K562 (cell line): Measurements from ENCODE around the gene PLK5. TPM values are rescaled to one million over a fixed set of nuclear protein-coding genes. Genes with fewer than 3 reads are reported as not detected.

Experiments
- ATAC-seq: fragments of 200-7000 bp; cut with Tn5 transposase; 3 replicates; pipeline ENCODE4 v1.9.1; 2020; ENCODE audit warnings: moderate library complexity
- BruUV-seq: library from RNA; stranded (reverse); fragments of 400-500 nt; replicated peaks from 2 replicates; lab custom pipeline; 2021; lab: Mats Ljungman, UMichigan
- CTCF ChIA-PET: fragments of 300-600 bp; formaldehyde crosslinking; extraction: SDS; loops from one replicate; lab custom pipeline; 2021; ENCODE audit warnings: low intra/inter-chr PET ratio; lab: Yijun Ruan, JAX
- POLR2A ChIA-PET: fragments of 300-600, 350-650 bp; sonication (Branson Sonifier 250); formaldehyde crosslinking; extraction: SDS; loops from one replicate; lab custom pipeline; 2021; ENCODE audit warnings: antibody characterized with exemption, inconsistent platforms; lab: Yijun Ruan, JAX
- DNase-seq, 4 experiments: peaks; one replicate each; pipeline versions ENCODE4 v3.0.0 to v3.0.0-alpha.2; 2011 to 2018; ENCODE audit warnings: low spot score in 3 of 4, mixed read lengths in 3 of 4; ENCODE audit errors: extremely low read depth in 1 of 4
- FAIRE-seq: peaks from 2 replicates; lab custom pipeline; 2011; peaks lifted over from hg19 to GRCh38; lab: Jason Lieb, UNC
- H2AFZ ChIP-seq: 2 replicates; pipeline ENCODE4 v1.6.0; 2011; ENCODE audit warnings: low read depth, low read length, control low read depth, inconsistent platforms
- H3K27ac ChIP-seq: fragments of 200-600 bp; 3 replicates; pipeline ENCODE4 v1.8.0; 2011; ENCODE audit warnings: low read depth, mild to moderate bottlenecking, control low read depth, inconsistent platforms, low read length, moderate library complexity, mixed read lengths; ENCODE audit errors: extremely low read depth
- H3K27me3 ChIP-seq, 2 experiments: fragments of 300-600 bp in 1 of 2; 2 replicates in 1 of 2; 3 replicates in 1 of 2; pipeline versions ENCODE4 v1.6.0 to v1.8.0; 2011; ENCODE audit warnings: inconsistent platforms in 2 of 2, low read length in 2 of 2, mild to moderate bottlenecking in 1 of 2, mixed read lengths in 1 of 2, moderate library complexity in 1 of 2; ENCODE audit not compliant: control insufficient read depth in 2 of 2, insufficient read depth in 2 of 2
- H3K36me3 ChIP-seq: fragments of 300-600 bp; 3 replicates; pipeline ENCODE4 v1.8.0; 2011; ENCODE audit warnings: mild to moderate bottlenecking, low read length, inconsistent platforms; ENCODE audit not compliant: control insufficient read depth, insufficient read depth
- H3K4me1 ChIP-seq, 2 experiments: fragments of 200-600 bp in 1 of 2; replicated peaks in 1 of 2; 2 replicates in 1 of 2; 3 replicates in 1 of 2; pipeline versions ENCODE4 v1.5.1 to v1.8.0; 2011; ENCODE audit warnings: inconsistent platforms in 2 of 2, low read length in 2 of 2, mild to moderate bottlenecking in 1 of 2, mixed read lengths in 1 of 2, moderate library complexity in 1 of 2; ENCODE audit not compliant: control insufficient read depth in 2 of 2, insufficient read depth in 2 of 2
- H3K4me2 ChIP-seq: 2 replicates; pipeline ENCODE4 v1.6.1; 2011; ENCODE audit warnings: low read length, control low read depth, inconsistent platforms, mixed read lengths; ENCODE audit not compliant: insufficient read depth
- H3K4me3 ChIP-seq: fragments of 200-600 bp; sonication (generic), shearing (Covaris generic); 2 replicates; pipeline ENCODE4 v1.5.1; 2016; ENCODE audit warnings: control low read depth, inconsistent platforms
- H3K79me2 ChIP-seq: fragments of 200-600 bp; 3 replicates; pipeline ENCODE4 v1.8.0; 2011; ENCODE audit warnings: low read length, inconsistent platforms; ENCODE audit not compliant: control insufficient read depth, insufficient read depth
- H3K9ac ChIP-seq, 2 experiments: 2 replicates each; pipeline versions ENCODE4 v1.6.0 to v1.6.1; 2011; ENCODE audit warnings: low read depth in 2 of 2, low read length in 2 of 2, control low read depth in 1 of 2, inconsistent platforms in 1 of 2, mild to moderate bottlenecking in 1 of 2, mixed read lengths in 1 of 2; ENCODE audit not compliant: insufficient read depth in 1 of 2
- H3K9me1 ChIP-seq: one replicate; pipeline ENCODE4 v1.6.0; 2011; ENCODE audit warnings: inconsistent platforms, mild to moderate bottlenecking, low read length, moderate library complexity; ENCODE audit not compliant: control insufficient read depth, insufficient read depth
- H3K9me3 ChIP-seq: replicated peaks from 2 replicates; pipeline ENCODE4 v1.5.1; 2011; ENCODE audit warnings: low read depth, low read length, inconsistent platforms; ENCODE audit not compliant: control insufficient read depth, insufficient read depth
- H4K20me1 ChIP-seq: replicated peaks from 2 replicates; pipeline ENCODE4 v1.6.1; 2011; ENCODE audit warnings: low read length, inconsistent platforms, mixed read lengths; ENCODE audit not compliant: control insufficient read depth, insufficient read depth
- HES1 ChIP-seq: fragments of 450-650 bp; IDR thresholded peaks from 2 replicates; pipeline ENCODE4 v1.6.1; 2016; ENCODE audit warnings: low read depth, mild to moderate bottlenecking, moderate library complexity
- HMGN3 ChIP-seq: IDR thresholded peaks from 2 replicates; pipeline ENCODE4 v1.6.1; 2011; ENCODE audit warnings: borderline replicate concordance, low read depth, mild to moderate bottlenecking, mixed read lengths, low read length; ENCODE audit not compliant: insufficient read length; ENCODE audit errors: extremely low read depth
- ZNF316 ChIP-seq: fragments of 450-650 bp; IDR thresholded peaks from 2 replicates; pipeline ENCODE4 v1.6.1; 2016
- WGBS: fragments of 100-300 bp; shearing (Covaris generic); methylation state at CpG from one replicate; pipeline ENCODE4 v1.1.6; 2016; ENCODE audit warnings: low coverage, mixed read lengths; ENCODE audit not compliant: insufficient coverage; ENCODE audit errors: missing lambda C conversion rate; 5-methylcytosine and 5-hydroxymethylcytosine counted together
- in situ Hi-C: fragments of 300-500 bp; cut with MboI; formaldehyde crosslinking; loops from 4 replicates; pipeline ENCODE4 v1.15.0; 2018; ENCODE audit warnings: inconsistent platforms, mixed read lengths
- intact Hi-C: fragments of 100-400 bp; cut with micrococcal nuclease; formaldehyde crosslinking; loops from 2 replicates; pipeline ENCODE4 v1.14.2; 2022
- polyA plus RNA-seq, 8 experiments: library from polyadenylated mRNA; depleted of rRNA in 4 of 8; stranded (reverse) in 5 of 8; unstranded in 3 of 8; fragments of >200 nt; fragmentation: Nextera tagmentation in 2 of 8; fragmentation: Illumina TruSeq in 1 of 8; extraction: Ambion mirVana in 2 of 8; extraction: Trizol in 1 of 8; gene quantifications; 2 replicates each; pipeline versions ENCODE4 v1.2.1 to v1.2.3, GENCODE V29; 2011 to 2014; ENCODE audit warnings: inconsistent platforms in 1 of 8, missing spikeins in 1 of 8
- total RNA-seq, 7 experiments: library from RNA; depleted of rRNA in 6 of 7; stranded (reverse); fragments of >200 nt in 6 of 7; fragmentation: Illumina TruSeq in 2 of 7; extraction: Trizol in 2 of 7; gene quantifications; 2 replicates each; pipeline versions ENCODE4 v1.2.1 to v1.2.3, GENCODE V29; 2011 to 2021; ENCODE audit warnings: low replicate concordance in 1 of 7

Gene PLK5
- total and polyA plus RNA-seq, 9 of the 15 experiments (the other 6 are each of a cell fraction or from before 2014, with no cell fraction given) = 0.04 to 0.23 (median 0.11) TPM; not detected in 5

GRCh38 chr19:1554968-1555367 is 31.1 kb downstream of the PLK5 start:
- DNase-seq (no peak), ATAC-seq (no peak), FAIRE-seq (no peak)
- Histone ChIP-seq H3K9me1 (no peaks in the 10 kb centered on the region), H3K9ac (no peak overlapping the region), H3K79me2 (peaks cover 6% of the 10 kb centered on the region; the same call in 2 of the 3 replicates), H3K9me3 (no peaks in the 10 kb centered on the region), H3K36me3 (peaks cover 10% of the 10 kb centered on the region; the same call in 1 of the 3 replicates), H4K20me1 (no peaks in the 10 kb centered on the region), H3K4me3 (no peak overlapping the region), H2AFZ (no peak overlapping the region), H3K4me2 (no peak overlapping the region)
- POLR2A ChIA-PET = no interaction called here
- no TSS peak for BruUV-seq
- TF ChIP-seq HMGN3 (no peak), ZNF316 (0 out of 2 replicates have a peak, but pooled peaks have one; percentile 12), HES1 (no peak)
- TF ChIP-seq, all 486 proteins: peak for 1
- H3K4me1 ChIP-seq = peaks cover 3 to 31% of the 10 kb centered on the region in 2 experiments; a peak in 3 of 5 replicates
- 89% methylated on average over 19 of the region's 24 CpGs for WGBS
- no peaks in the 10 kb centered on the region; a peak in 1 of 5 replicates for H3K27me3 ChIP-seq
- in situ Hi-C loops = no loop called here
- H3K27ac ChIP-seq = no peak overlapping the region
- intact Hi-C loops = no loop called here
- CTCF ChIA-PET = no interaction called here
